OCI-LY3 (cell line): ENCODE data around the gene IMMP2L.

Experiments used
- H2AFZ ChIP-seq: fragments of 200-600, 300-600 bp; shearing (Covaris generic); 2 replicates; pipeline ENCODE4 v1.6.0; 2014; ENCODE audit warnings: antibody characterized with exemption, low read depth, low read length
- H3K27ac ChIP-seq: fragments of 200-600, 300-600 bp; sonication (generic); 2 replicates; pipeline ENCODE4 v1.5.1; 2014; ENCODE audit warnings: mild to moderate bottlenecking, low read length, moderate library complexity, mixed read lengths
- H3K27me3 ChIP-seq: fragments of 200-600, 300-600 bp; sonication (generic); 2 replicates; pipeline ENCODE4 v1.6.1; 2014; ENCODE audit warnings: low read depth, low read length, mixed read lengths
- H3K36me3 ChIP-seq: fragments of 200-600, 300-600 bp; sonication (generic); replicated peaks from 2 replicates; pipeline ENCODE3; 2014; ENCODE audit warnings: low read depth, low read length, mixed read lengths
- H3K4me1 ChIP-seq: fragments of 300-600, 200-600 bp; sonication (generic); 2 replicates; pipeline ENCODE4 v1.6.1; 2014; ENCODE audit warnings: low read length, mixed read lengths
- H3K4me2 ChIP-seq: fragments of 200-600, 300-600 bp; sonication (generic); 2 replicates; pipeline ENCODE4 v1.6.1; 2014; ENCODE audit warnings: low read length, mixed read lengths
- H3K4me3 ChIP-seq: fragments of 300-600, 200-600 bp; sonication (generic); 2 replicates; pipeline ENCODE4 v1.5.1; 2014; ENCODE audit warnings: antibody characterized with exemption, mild to moderate bottlenecking, low read length, moderate library complexity
- H3K79me2 ChIP-seq: fragments of 300-600, 200-600 bp; shearing (Covaris generic); 2 replicates; pipeline ENCODE4 v1.6.1; 2014; ENCODE audit warnings: mild to moderate bottlenecking, low read length, mixed read lengths
- H3K9ac ChIP-seq: fragments of 300-600, 200-600 bp; shearing (Covaris generic); 2 replicates; pipeline ENCODE4 v1.6.0; 2014; ENCODE audit warnings: mild to moderate bottlenecking, low read length, moderate library complexity
- H3K9me3 ChIP-seq: fragments of 200-600, 300-600 bp; shearing (Covaris generic); 2 replicates; pipeline ENCODE4 v1.6.1; 2014; ENCODE audit warnings: low read length, mixed read lengths; ENCODE audit not compliant: insufficient read depth
- H4K20me1 ChIP-seq: fragments of 200-600, 300-600 bp; sonication (generic); 2 replicates; pipeline ENCODE4 v1.6.1; 2016; ENCODE audit warnings: low read length, mixed read lengths; ENCODE audit not compliant: insufficient read depth
- CTCF ChIP-seq: fragments of 200-600, 300-600 bp; sonication (generic); IDR thresholded peaks from 2 replicates; pipeline ENCODE4 v1.5.1; 2014; ENCODE audit warnings: antibody characterized with exemption, low read length, low read depth
- EZH2phosphoT487 ChIP-seq: fragments of 200-600 bp; shearing (Covaris generic); IDR thresholded peaks from 2 replicates; pipeline ENCODE4 v1.6.1; 2018; ENCODE audit warnings: antibody characterized with exemption, mixed run types, low read depth

IMMP2L gene

GRCh38 chr7:111018447-111018846, 543.8 kb downstream of the IMMP2L start:
- Histone ChIP-seq H3K4me1 (peaks cover 5% of the 10 kb centered on the region), H3K79me2 (no peaks in the 10 kb centered on the region), H2AFZ (no peak overlapping the region), H3K9me3 (no peaks in the 10 kb centered on the region), H3K4me3 (no peak overlapping the region), H3K9ac (no peak overlapping the region), H4K20me1 (no peaks in the 10 kb centered on the region), H3K36me3 (no peaks in the 10 kb centered on the region), H3K27ac (no peak overlapping the region), H3K4me2 (no peak overlapping the region), H3K27me3 (no peaks in the 10 kb centered on the region)
- TF ChIP-seq CTCF, result no peak
- TF ChIP-seq EZH2phosphoT487, result no peak

DNA sequence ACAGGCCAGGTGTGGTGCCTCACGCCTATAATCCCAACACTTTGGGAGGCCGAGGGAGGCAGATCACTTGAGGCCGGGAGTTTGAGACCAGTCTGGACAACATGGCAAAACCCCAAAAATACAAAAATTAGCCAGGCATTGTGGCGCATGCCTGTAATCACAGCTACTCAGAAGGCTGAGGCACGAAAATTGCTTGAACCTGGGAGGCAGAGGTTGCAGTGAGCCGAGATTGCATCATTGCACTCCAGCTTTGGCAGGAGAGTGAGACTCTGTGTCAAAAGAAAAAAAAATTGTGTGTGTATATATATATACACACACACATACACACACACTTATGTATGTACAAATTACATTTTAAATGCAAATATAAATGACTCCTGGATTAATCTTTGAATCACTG, 548.2 kb downstream of the IMMP2L start:
- Histone ChIP-seq H2AFZ (no peak overlapping the region), H4K20me1 (no peaks in the 10 kb centered on the region; the same call in 1 of the 2 replicates), H3K27me3 (no peaks in the 10 kb centered on the region), H3K9ac (no peak overlapping the region), H3K4me1 (peaks cover 25% of the 10 kb centered on the region), H3K36me3 (no peaks in the 10 kb centered on the region), H3K27ac (no peak overlapping the region), H3K4me3 (no peak overlapping the region), H3K79me2 (no peaks in the 10 kb centered on the region), H3K9me3 (no peaks in the 10 kb centered on the region), H3K4me2 (no peak overlapping the region)
- TF ChIP-seq CTCF, result no peak
- no peak for TF ChIP-seq EZH2phosphoT487

- no peak for TF ChIP-seq EZH2phosphoT487
- no peak for TF ChIP-seq CTCF
- Histone ChIP-seq H3K27ac (peak overlapping the region; percentile 51), H3K4me1 (peaks cover 25% of the 10 kb centered on the region), H3K36me3 (no peaks in the 10 kb centered on the region), H3K27me3 (no peaks in the 10 kb centered on the region), H3K9me3 (no peaks in the 10 kb centered on the region), H3K9ac (peak overlapping the region; percentile 19), H3K79me2 (no peaks in the 10 kb centered on the region), H3K4me3 (peak overlapping the region; percentile 52), H4K20me1 (no peaks in the 10 kb centered on the region; the same call in 1 of the 2 replicates), H3K4me2 (peak overlapping the region; percentile 74), H2AFZ (no peak overlapping the region)
Observed at GRCh38 chr7:111012799-111013675, 549.3 kb downstream of the IMMP2L start.

- no peaks in the 10 kb centered on the region for H3K9me3 ChIP-seq
- H3K79me2 ChIP-seq, result no peaks in the 10 kb centered on the region
- H3K4me2 ChIP-seq, result peak overlapping the region; percentile 74
- no peaks in the 10 kb centered on the region for H3K27me3 ChIP-seq
- H3K27ac ChIP-seq, result no peak overlapping the region
- peaks cover 25% of the 10 kb centered on the region for H3K4me1 ChIP-seq
- no peak overlapping the region for H3K4me3 ChIP-seq
- H3K36me3 ChIP-seq, result no peaks in the 10 kb centered on the region
- H3K9ac ChIP-seq, result no peak overlapping the region
- TF ChIP-seq EZH2phosphoT487 (no peak), CTCF (no peak)
- no peaks in the 10 kb centered on the region; the same call in 1 of the 2 replicates for H4K20me1 ChIP-seq
- no peak overlapping the region for H2AFZ ChIP-seq
Observed at GRCh38 chr7:111012149-111012548, 550.1 kb downstream of the IMMP2L start.
